Mesothelial cell of epicardium (in vitro differentiated cells): ENCODE measurements around the gene HECW1. TPM values are rescaled to one million over a fixed set of nuclear protein-coding genes. Genes with fewer than 3 reads are reported as not detected.

Experiments used
- DNase-seq, 2 experiments: peaks; one replicate each; pipeline ENCODE4 v3.0.0; 2021; ENCODE audit warnings: low spot score in 2 of 2; ENCODE audit not compliant: unreplicated experiment in 2 of 2
- H3K27ac Mint-ChIP-seq: 2 replicates; pipeline ENCODE4 v1.8.0; 2021; ENCODE audit warnings: mixed read lengths
- H3K27me3 Mint-ChIP-seq: 2 replicates; pipeline ENCODE4 v1.8.0; 2021; ENCODE audit warnings: low read depth, mixed read lengths
- H3K36me3 Mint-ChIP-seq: 2 replicates; pipeline ENCODE4 v1.8.0; 2021; ENCODE audit warnings: mixed read lengths
- H3K4me1 Mint-ChIP-seq: 2 replicates; pipeline ENCODE4 v1.8.0; 2021; ENCODE audit warnings: mixed read lengths
- H3K4me3 Mint-ChIP-seq: 2 replicates; pipeline ENCODE4 v1.8.0; 2021; ENCODE audit warnings: mild to moderate bottlenecking, moderate library complexity, mixed read lengths
- H3K9me3 Mint-ChIP-seq: 2 replicates; pipeline ENCODE4 v1.8.0; 2021; ENCODE audit warnings: mixed read lengths
- CTCF ChIP-seq: fragments of 200-600 bp; sonication (generic); IDR thresholded peaks from one replicate; pipeline ENCODE4 v1.5.0; 2021; ENCODE audit warnings: antibody characterized with exemption; ENCODE audit not compliant: unreplicated experiment
- total RNA-seq: library from RNA; stranded (reverse); gene quantifications from 3 replicates; pipeline ENCODE4 v1.2.1, GENCODE V29; 2021

The HECW1 gene
- total RNA-seq, 1 donor from 2014 or later, result 1.4 TPM

- peaks cover 10% of the 10 kb centered on the region for H3K9me3 Mint-ChIP-seq
- no peaks in the 10 kb centered on the region for H3K4me1 Mint-ChIP-seq
- H3K27me3 Mint-ChIP-seq, result peaks cover 18% of the 10 kb centered on the region
- no peak for DNase-seq
- no peak overlapping the region for H3K27ac Mint-ChIP-seq
- no peak overlapping the region for H3K4me3 Mint-ChIP-seq
- no peaks in the 10 kb centered on the region for H3K36me3 Mint-ChIP-seq
- no peak for TF ChIP-seq CTCF
Observed at GRCh38 chr7:43104874-43105520, 7.5 kb upstream of the HECW1 start.

GRCh38 chr7:43105521-43106120 is 6.8 kb upstream of the HECW1 start:
- H3K36me3 Mint-ChIP-seq, result no peaks in the 10 kb centered on the region
- H3K27ac Mint-ChIP-seq, result no peak overlapping the region
- H3K27me3 Mint-ChIP-seq, result peaks cover 23% of the 10 kb centered on the region
- TF ChIP-seq CTCF, result no peak
- H3K4me1 Mint-ChIP-seq, result no peaks in the 10 kb centered on the region
- peaks cover 10% of the 10 kb centered on the region for H3K9me3 Mint-ChIP-seq
- no peak overlapping the region for H3K4me3 Mint-ChIP-seq
- DNase-seq, result no peak

DNA sequence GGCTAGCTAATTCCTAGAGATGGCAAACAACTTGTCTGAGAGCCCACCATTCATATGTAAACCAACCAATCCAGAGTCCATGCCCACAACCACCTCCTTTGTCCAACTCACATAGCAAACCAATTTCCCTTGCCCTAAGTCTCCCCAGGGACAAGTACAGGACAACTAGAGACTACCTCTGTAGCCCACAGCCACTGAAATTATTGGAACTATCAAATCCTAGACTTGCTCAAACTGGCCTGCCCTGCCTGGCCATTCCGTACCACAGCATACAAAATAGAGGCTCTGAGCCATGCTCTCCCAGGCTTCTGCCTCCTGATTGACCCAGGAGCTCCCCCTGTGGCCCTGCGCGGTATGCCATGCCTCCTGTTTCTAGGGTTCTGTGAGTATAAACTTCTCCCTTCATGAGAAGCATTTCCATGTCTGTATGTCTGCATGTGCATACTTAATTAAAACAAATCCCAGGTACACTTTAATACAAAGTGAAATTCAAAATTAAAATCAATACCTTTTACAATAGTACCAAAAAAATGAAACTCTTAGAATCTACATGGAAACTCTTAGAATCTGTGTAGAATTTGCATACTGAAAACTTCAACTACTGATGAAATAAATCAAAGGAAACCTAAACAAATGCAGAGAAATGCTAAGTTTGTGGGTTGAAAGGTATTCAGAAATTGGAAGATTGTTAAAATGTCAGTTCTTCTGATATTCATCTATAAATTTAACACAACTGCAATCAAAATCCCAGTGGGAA is 4.0 kb upstream of the HECW1 start:
- Mint-ChIP-seq H3K4me1 (peaks cover 11% of the 10 kb centered on the region), H3K9me3 (peaks cover 10% of the 10 kb centered on the region), H3K27me3 (peaks cover 48% of the 10 kb centered on the region), H3K4me3 (no peak overlapping the region), H3K27ac (no peak overlapping the region), H3K36me3 (no peaks in the 10 kb centered on the region)
- DNase-seq, result peak; percentile 45 to 85
- TF ChIP-seq CTCF, result peak; percentile 66

DNA sequence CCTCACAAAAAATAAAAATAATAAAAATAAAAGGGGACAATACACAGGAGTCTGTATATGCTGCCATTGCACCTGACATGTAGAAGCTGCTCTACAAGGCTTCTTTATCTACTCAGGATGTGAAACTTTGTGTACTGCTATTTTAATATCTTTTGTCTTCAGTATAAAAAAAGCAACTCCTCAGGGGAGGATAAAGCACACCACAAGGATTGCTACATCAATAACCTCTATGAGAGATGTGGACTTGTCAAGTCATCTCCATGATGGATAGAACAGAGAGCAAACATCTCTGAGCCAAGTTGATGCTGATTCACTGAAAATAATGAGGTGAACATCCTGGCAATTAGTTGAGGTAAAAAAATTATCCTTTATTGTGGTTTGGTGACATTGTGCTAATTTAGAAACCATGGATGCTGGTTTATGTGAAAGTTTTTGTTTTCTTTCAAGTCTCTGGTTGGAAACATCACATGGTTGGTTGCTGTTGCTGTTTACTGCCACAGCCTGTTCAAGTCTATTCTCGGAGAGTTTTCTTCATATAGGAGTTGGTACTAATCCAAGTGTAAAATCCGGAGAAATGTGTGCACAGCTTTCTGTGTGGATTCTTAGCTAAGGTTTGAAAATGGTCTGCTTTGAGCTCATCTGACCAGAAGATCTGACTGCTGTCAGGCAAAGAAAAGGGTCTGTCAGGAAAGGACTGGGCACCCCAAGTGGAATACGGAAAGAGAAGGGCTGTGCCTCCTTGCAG is 1.5 kb upstream of the HECW1 start:
- no peak for TF ChIP-seq CTCF
- H3K4me3 Mint-ChIP-seq, result peak overlapping the region; percentile 60
- H3K9me3 Mint-ChIP-seq, result peaks cover 4% of the 10 kb centered on the region
- H3K27ac Mint-ChIP-seq, result no peak overlapping the region
- H3K4me1 Mint-ChIP-seq, result peaks cover 17% of the 10 kb centered on the region
- no peak for DNase-seq
- no peaks in the 10 kb centered on the region for H3K36me3 Mint-ChIP-seq
- H3K27me3 Mint-ChIP-seq, result peaks cover 73% of the 10 kb centered on the region

DNA sequence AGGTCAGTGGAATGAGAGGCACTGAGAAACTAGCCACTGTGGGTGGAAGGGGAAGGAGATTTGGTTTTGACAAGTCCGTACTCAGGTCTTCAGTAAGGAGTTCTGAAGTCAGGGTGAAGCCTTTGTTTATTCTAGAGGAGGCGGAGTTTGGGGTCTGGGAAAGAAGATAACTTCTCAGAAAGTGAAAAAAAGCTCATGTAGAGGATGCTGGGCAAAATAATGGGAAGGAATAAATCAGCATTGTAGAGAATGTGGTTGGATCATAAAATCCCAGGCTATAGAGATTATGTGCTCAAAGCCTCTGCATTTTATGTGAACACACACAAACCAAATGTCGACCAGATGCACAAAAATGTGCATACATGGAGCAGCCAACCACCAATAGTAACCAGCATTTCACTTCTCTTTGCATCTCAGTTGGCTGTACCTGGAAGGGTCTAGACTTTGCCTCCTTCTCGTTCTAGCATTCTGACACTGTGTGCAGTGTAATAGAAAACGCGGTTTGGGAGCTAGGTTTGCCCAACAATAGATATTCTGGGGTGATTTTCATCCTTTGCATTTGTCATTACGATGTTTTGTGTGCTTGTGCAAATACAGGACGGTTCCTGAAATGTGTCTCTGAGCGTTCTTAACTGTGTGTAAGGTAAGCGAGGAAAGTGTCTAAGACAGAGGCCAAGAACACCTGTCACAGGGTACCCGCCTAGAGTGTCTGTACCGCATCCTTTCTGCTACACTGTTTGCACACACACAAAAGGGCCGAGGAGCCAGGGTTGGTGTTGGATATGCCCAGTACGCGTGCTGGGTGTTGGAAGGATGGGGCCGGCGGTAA is 603 bp upstream of the HECW1 start:
- peak overlapping the region; percentile 60 for H3K4me3 Mint-ChIP-seq
- H3K36me3 Mint-ChIP-seq, result no peaks in the 10 kb centered on the region
- DNase-seq, result no peak
- no peak overlapping the region for H3K27ac Mint-ChIP-seq
- no peak for TF ChIP-seq CTCF
- peaks cover 4% of the 10 kb centered on the region for H3K9me3 Mint-ChIP-seq
- peaks cover 17% of the 10 kb centered on the region for H3K4me1 Mint-ChIP-seq
- H3K27me3 Mint-ChIP-seq, result peaks cover 81% of the 10 kb centered on the region
